ENCODE results near the gene PELI3. TPM values are rescaled to one million over a fixed set of nuclear protein-coding genes. Genes with fewer than 3 reads are reported as not detected.

Gene PELI3, protein sequence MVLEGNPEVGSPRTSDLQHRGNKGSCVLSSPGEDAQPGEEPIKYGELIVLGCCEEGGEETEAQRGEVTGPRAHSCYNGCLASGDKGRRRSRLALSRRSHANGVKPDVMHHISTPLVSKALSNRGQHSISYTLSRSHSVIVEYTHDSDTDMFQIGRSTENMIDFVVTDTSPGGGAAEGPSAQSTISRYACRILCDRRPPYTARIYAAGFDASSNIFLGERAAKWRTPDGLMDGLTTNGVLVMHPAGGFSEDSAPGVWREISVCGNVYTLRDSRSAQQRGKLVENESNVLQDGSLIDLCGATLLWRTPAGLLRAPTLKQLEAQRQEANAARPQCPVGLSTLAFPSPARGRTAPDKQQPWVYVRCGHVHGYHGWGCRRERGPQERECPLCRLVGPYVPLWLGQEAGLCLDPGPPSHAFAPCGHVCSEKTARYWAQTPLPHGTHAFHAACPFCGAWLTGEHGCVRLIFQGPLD
- 28.8 and 30.6 TPM in 2 replicates for total RNA-seq (2013; cell fraction: nucleolus; rRNA removed)
- 0.98 and 1.1 TPM in 2 replicates for total RNA-seq (2014; rRNA removed)
- total RNA-seq (2014; rRNA removed; fragmentation: Illumina TruSeq; extraction: Trizol): 0.54 and 0.97 TPM in 2 replicates
- total RNA-seq (2021): 1.5 and 1.8 TPM in 2 replicates
- 0.49 TPM for polyA plus RNA-seq (2011; ENCODE audit: low read depth)
- 0.66 and 1.0 TPM in 2 replicates for polyA plus RNA-seq (2011; rRNA removed)
- polyA plus RNA-seq (2011; cell fraction: cytosol; rRNA removed): 1.4 and 1.7 TPM in 2 replicates
- 2.5 and 3.1 TPM in 2 replicates for polyA plus RNA-seq (2011; cell fraction: nucleus; rRNA removed)
- polyA plus RNA-seq (2012): 1.6 and 1.7 TPM in 2 replicates
- 0.21 and 0.29 TPM in 2 replicates for polyA plus RNA-seq (2014; fragmentation: Illumina TruSeq; extraction: Trizol)
- polyA plus RNA-seq (2014; fragmentation: Nextera tagmentation; extraction: Ambion mirVana): under 1 TPM; 0.14 to 0.20 TPM
- 0.86 and 1.1 TPM in 2 replicates for polyA plus RNA-seq (2014; rRNA removed)
- polyA plus RNA-seq (2016; fragmentation: Nextera tagmentation; extraction: Ambion mirVana): under 1 TPM; 0.53 to 0.78 TPM
- 1.8 and 3.2 TPM in 2 replicates for polyA minus RNA-seq (2011; rRNA and poly(A)+ RNA removed)
- 0.52 and 0.80 TPM in 2 replicates for polyA minus RNA-seq (2011; cell fraction: cytosol; rRNA and poly(A)+ RNA removed)
- 3.7 and 4.9 TPM in 2 replicates for polyA minus RNA-seq (2011; cell fraction: nucleus; rRNA and poly(A)+ RNA removed)
- percentile 51 among the genes with signal in this experiment for Bru-seq, nascent RNA
- BruChase-seq, experiment 1, labeled RNA remaining after a 6-hour chase: percentile 38 among the genes with signal in this experiment
- percentile 44 among the genes with signal in this experiment for BruChase-seq, experiment 2, labeled RNA remaining after a 2-hour chase
- long read RNA-seq, experiment 1: 0 reads
- long read RNA-seq, experiment 2: 0 reads

DNA sequence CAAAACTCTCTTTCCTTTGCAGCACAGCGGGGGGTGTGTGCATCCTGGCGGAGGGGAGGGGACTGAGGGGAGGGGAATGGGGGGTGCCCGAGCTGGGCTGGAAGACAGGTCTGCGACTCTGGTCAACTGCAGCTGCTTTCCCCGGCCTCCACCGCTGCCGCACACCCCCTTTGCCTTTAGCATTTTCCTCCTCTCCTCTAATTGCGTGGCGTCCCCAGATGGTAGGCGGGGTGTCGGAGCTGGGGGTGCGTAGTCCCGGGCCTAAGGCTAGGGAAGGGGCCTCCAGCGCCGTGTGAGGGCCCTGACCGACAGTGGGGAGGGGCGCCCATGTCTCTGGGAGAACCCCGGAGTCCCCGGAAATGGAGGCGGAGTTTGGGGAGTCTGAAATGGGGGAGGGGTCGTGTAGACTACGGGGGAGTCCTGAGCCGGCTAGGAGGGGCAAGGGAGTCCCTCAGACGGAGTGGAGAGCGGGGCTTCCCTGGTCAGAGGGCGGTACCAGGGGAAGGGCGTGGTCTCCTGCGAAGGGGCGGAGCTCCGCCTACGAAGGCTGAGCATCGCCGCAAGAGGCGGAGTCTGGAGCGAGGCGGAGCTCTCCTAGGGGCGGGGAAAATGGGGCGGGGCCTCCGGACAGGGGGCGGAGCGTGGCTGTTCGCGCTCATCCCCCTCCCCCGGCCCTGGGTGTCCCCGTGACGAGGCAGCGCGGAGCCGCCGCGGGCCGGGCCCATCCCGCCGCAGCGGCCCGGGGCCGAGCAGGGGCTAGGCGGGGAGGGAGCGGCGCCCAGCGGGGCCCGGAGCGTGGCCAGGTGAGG lies at the start of gene PELI3:
Gene PELI3, plus strand, starts transcription at position 681 of the 809 bp plus-strand sequence. CDS start 1,224 bp downstream, outside the sequence.
- Histone ChIP-seq H3K79me2 (ENCODE audit: control insufficient read depth, insufficient read depth, low read length) (no peaks in the 10 kb centered on the region), H4K20me1 (ENCODE audit: control insufficient read depth, insufficient read depth) (no peaks in the 10 kb centered on the region), H3K4me2 (ENCODE audit: control insufficient read depth, insufficient read depth) (peak within 1 kb of the TSS; percentile 77), H3K27ac (ENCODE audit: control insufficient read depth, insufficient read depth) (no peak within 1 kb of the TSS; the same call in 1 of the 2 replicates), H3K36me3 (ENCODE audit: control insufficient read depth in 2 of 2, insufficient read depth in 2 of 2, low read length in 1 of 2) (no peaks in the 10 kb centered on the region), H3K9me3 (replicated peaks; ENCODE audit: control insufficient read depth, insufficient read depth, low read length) (no peaks in the 10 kb centered on the region; the same call in 1 of the 3 replicates), H3K4me1 (ENCODE audit: control insufficient read depth, insufficient read depth, low read length) (peaks cover 14% of the 10 kb centered on the region), H3K9ac (ENCODE audit: control insufficient read depth, insufficient read depth, low read length) (peak within 1 kb of the TSS; percentile 52), H3K27me3 (replicated peaks in 1 of 2; ENCODE audit: control insufficient read depth in 2 of 2, insufficient read depth in 2 of 2, low read length in 1 of 2) (no peaks in the 10 kb centered on the region), H2AFZ (ENCODE audit: control insufficient read depth, low read depth, low read length) (peak within 1 kb of the TSS; percentile 90), H3K4me3 (peak within 1 kb of the TSS; percentile 81)
- ATAC-seq: peak; percentile 96
- ChIA-PET POLR2A (interaction anchor here (0.5 to 2.7 kb wide), 15 partner anchors 11 to 1620 kb away, joined by 3 to 13 read pairs (median 4); partner anchors contain the start of genes ACTN3, DPP3, MRPL11 and RBM14), SMC1A (ENCODE audit: uncharacterized antibody, unreplicated experiment) (interaction anchor here (0.7 to 1.0 kb wide), 2 partner anchors 14 to 212 kb away, joined by 3 to 6 read pairs; partner anchors contain the start of genes DPP3 and RBM4B), CTCF (interaction anchor here (0.6 to 4.5 kb wide), 8 partner anchors 13 to 215 kb away, joined by 3 to 46 read pairs (median 4); partner anchors contain the start of genes DPP3, MRPL11 and RBM4B), RAD21 (ENCODE audit: unreplicated experiment) (interaction anchor here (0.6 to 1.5 kb wide), 17 partner anchors 9 to 282 kb away, joined by 3 to 19 read pairs (median 4); partner anchors contain the start of genes ACTN3, DPP3, MRPL11 and RBM4B)
- no TSS peak for BruUV-seq (replicated peaks)
- WGBS (ENCODE audit: insufficient coverage, insufficient replicate concordance, low lambda C conversion rate, missing lambda C conversion rate): 4% methylated on average over 35 of the region's 63 CpGs
- intact Hi-C loops (cut with micrococcal nuclease; ENCODE audit: unreplicated experiment) (no loop called here), in situ Hi-C loops (cut with MboI) (no loop called here)
- DNase-seq (ENCODE audit: low read depth, low spot score): peak; percentile 71
- no peak for FAIRE-seq
- TF ChIP-seq IKZF2 (IDR thresholded peaks at IDR 0.05) (peak in 1 of 2 experiments; percentile 9; a peak in 1 of 4 replicates), EGR1 (IDR thresholded peaks at IDR 0.05; ENCODE audit: borderline replicate concordance in 1 of 2, low read depth in 2 of 2, low read length in 2 of 2) (no peak), ATF7 (IDR thresholded peaks at IDR 0.05; ENCODE audit: low read depth) (peak; percentile 43; the same call in 1 of the 2 replicates), JUND (IDR thresholded peaks at IDR 0.05; ENCODE audit: low read depth, low read length) (no peak), SIX5 (IDR thresholded peaks at IDR 0.05; ENCODE audit: low read depth, low read length, severe bottlenecking) (no peak), CHD2 (IDR thresholded peaks at IDR 0.05; ENCODE audit: borderline replicate concordance, low read depth, low read length) (peak; percentile 69), HDGF (IDR thresholded peaks at IDR 0.05) (peak; percentile 91), MXI1 (IDR thresholded peaks at IDR 0.05; ENCODE audit: low read depth, low read length) (0 out of 2 replicates have a peak, but pooled peaks have one; percentile 23), SMC3 (IDR thresholded peaks at IDR 0.05; ENCODE audit: borderline replicate concordance, low read length) (no peak), PAX5 (IDR thresholded peaks at IDR 0.05; ENCODE audit: borderline replicate concordance, low read depth, low read length) (0 out of 2 replicates have a peak, but pooled peaks have one; percentile 13)
- TF ChIP-seq, protein P1, sequence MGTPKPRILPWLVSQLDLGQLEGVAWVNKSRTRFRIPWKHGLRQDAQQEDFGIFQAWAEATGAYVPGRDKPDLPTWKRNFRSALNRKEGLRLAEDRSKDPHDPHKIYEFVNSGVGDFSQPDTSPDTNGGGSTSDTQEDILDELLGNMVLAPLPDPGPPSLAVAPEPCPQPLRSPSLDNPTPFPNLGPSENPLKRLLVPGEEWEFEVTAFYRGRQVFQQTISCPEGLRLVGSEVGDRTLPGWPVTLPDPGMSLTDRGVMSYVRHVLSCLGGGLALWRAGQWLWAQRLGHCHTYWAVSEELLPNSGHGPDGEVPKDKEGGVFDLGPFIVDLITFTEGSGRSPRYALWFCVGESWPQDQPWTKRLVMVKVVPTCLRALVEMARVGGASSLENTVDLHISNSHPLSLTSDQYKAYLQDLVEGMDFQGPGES (IDR thresholded peaks at IDR 0.05): no peak
- TF ChIP-seq, protein P2, sequence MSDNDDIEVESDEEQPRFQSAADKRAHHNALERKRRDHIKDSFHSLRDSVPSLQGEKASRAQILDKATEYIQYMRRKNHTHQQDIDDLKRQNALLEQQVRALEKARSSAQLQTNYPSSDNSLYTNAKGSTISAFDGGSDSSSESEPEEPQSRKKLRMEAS (IDR thresholded peaks at IDR 0.05; ENCODE audit: low read depth, low read length): peak; percentile 30; the same call in 1 of the 2 replicates
- TF ChIP-seq, protein P3, sequence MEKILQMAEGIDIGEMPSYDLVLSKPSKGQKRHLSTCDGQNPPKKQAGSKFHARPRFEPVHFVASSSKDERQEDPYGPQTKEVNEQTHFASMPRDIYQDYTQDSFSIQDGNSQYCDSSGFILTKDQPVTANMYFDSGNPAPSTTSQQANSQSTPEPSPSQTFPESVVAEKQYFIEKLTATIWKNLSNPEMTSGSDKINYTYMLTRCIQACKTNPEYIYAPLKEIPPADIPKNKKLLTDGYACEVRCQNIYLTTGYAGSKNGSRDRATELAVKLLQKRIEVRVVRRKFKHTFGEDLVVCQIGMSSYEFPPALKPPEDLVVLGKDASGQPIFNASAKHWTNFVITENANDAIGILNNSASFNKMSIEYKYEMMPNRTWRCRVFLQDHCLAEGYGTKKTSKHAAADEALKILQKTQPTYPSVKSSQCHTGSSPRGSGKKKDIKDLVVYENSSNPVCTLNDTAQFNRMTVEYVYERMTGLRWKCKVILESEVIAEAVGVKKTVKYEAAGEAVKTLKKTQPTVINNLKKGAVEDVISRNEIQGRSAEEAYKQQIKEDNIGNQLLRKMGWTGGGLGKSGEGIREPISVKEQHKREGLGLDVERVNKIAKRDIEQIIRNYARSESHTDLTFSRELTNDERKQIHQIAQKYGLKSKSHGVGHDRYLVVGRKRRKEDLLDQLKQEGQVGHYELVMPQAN (conservative IDR thresholded peaks at IDR 0.05): no peak

All from GM12878 (cell line).